OCI-LY3 (cell line): ENCODE data around the gene AKAP12.

Experiments
- EZH2phosphoT487 ChIP-seq: fragments of 200-600 bp; shearing (Covaris generic); IDR thresholded peaks from 2 replicates; pipeline ENCODE4 v1.6.1; 2018; ENCODE audit warnings: antibody characterized with exemption, mixed run types, low read depth
- TF ChIP-seq, protein P1 (sequence below): fragments of 200-600, 300-600 bp; sonication (generic); IDR thresholded peaks from 2 replicates; pipeline ENCODE4 v1.5.1; 2014; ENCODE audit warnings: antibody characterized with exemption, low read length, low read depth

DNA sequence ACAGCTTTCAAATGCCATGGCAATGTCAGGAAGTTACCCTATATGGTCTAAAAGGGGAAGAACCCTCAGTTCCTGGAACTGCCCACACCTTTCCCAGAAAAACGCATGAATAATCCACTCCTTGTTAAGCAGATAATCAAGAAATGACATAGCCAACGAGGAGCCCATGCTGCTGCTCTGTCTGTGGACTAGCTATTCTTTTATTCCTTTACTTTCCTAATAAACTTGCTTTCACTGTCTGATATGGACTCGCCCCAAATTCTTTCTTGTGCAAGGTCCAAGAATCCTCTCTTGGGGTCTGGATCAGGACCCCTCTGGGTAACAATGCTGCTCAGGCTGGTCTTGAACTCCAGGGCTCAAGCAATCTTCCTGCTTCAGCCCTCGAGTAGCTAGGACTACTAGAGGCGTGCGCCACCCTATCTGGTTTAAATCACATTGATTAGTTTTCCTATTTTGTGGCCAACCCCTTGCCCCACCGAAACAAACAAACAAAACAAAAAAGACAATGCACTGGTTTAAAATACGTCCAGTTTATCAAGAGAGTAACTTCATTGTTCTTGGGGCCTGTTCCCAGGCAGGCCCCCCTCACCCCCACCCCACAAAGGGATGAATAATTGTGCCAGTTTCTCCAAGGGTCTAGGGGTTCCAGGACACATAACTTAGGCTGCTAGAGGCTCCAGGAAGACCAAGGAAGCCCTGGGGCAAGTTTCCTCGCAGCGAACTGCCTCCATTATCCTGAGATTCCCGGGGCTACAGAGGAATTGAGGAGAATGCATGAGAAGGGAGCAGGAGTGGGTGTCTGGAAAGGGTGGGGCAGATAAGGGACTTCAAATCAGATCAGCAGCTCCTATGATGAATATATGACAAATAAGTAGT lies 10.1 kb upstream of the AKAP12 start:
- TF ChIP-seq, protein P1, sequence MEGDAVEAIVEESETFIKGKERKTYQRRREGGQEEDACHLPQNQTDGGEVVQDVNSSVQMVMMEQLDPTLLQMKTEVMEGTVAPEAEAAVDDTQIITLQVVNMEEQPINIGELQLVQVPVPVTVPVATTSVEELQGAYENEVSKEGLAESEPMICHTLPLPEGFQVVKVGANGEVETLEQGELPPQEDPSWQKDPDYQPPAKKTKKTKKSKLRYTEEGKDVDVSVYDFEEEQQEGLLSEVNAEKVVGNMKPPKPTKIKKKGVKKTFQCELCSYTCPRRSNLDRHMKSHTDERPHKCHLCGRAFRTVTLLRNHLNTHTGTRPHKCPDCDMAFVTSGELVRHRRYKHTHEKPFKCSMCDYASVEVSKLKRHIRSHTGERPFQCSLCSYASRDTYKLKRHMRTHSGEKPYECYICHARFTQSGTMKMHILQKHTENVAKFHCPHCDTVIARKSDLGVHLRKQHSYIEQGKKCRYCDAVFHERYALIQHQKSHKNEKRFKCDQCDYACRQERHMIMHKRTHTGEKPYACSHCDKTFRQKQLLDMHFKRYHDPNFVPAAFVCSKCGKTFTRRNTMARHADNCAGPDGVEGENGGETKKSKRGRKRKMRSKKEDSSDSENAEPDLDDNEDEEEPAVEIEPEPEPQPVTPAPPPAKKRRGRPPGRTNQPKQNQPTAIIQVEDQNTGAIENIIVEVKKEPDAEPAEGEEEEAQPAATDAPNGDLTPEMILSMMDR: no peak
- no peak for TF ChIP-seq EZH2phosphoT487
